IPS-18c (cell line): Measurements from ENCODE around the gene EZR.
"Not testable (repeated sequence)": the region's sequence is repeated elsewhere in the genome, so short reads cannot be mapped to it uniquely, and the experiment has no call there.

Experiments
- H3K4me3 ChIP-seq: 2 replicates; pipeline ENCODE4 v1.7.0; 2013; ENCODE audit warnings: low read depth, mild to moderate bottlenecking, low read length, moderate library complexity; ENCODE audit not compliant: insufficient read depth
- H3K9me3 ChIP-seq: one replicate; pipeline ENCODE4 v1.6.1; 2013; ENCODE audit warnings: mild to moderate bottlenecking, low read length, moderate library complexity; ENCODE audit not compliant: control insufficient read depth, insufficient read depth

EZR gene

GRCh38 chr6:158808941-158809678, 10.1 kb downstream of the EZR start:
- H3K4me3 ChIP-seq: no peak overlapping the region

GRCh38 chr6:158808442-158808833, 10.7 kb downstream of the EZR start:
- H3K9me3 ChIP-seq: no peaks in the 10 kb centered on the region
- H3K4me3 ChIP-seq: no peak overlapping the region

More at GRCh38 chr6:158808941-158809678, 10.1 kb downstream of the EZR start:
- no peaks in the 10 kb centered on the region for H3K9me3 ChIP-seq

GRCh38 chr6:158807515-158808441, 11.4 kb downstream of the EZR start:
- Histone ChIP-seq H3K9me3 (no peaks in the 10 kb centered on the region), H3K4me3 (no peak overlapping the region)

- H3K9me3 ChIP-seq: no peaks in the 10 kb centered on the region
- H3K4me3 ChIP-seq: no peak overlapping the region
These were observed 13.3 kb downstream of the EZR start for GRCh38 chr6:158805698-158806377.

- no peak overlapping the region for H3K4me3 ChIP-seq
- no peaks in the 10 kb centered on the region for H3K9me3 ChIP-seq
These were observed 15.0 kb downstream of the EZR start for GRCh38 chr6:158804207-158804606.

GRCh38 chr6:158803733-158804143, 15.4 kb downstream of the EZR start:
- no peaks in the 10 kb centered on the region for H3K9me3 ChIP-seq
- H3K4me3 ChIP-seq: no peak overlapping the region

GRCh38 chr6:158801655-158802294, 17.4 kb downstream of the EZR start:
- no peak overlapping the region for H3K4me3 ChIP-seq

GRCh38 chr6:158799051-158799792, 19.9 kb downstream of the EZR start:
- no peak overlapping the region for H3K4me3 ChIP-seq
- H3K9me3 ChIP-seq: no peaks in the 10 kb centered on the region

More at GRCh38 chr6:158801655-158802294, 17.4 kb downstream of the EZR start:
- no peaks in the 10 kb centered on the region for H3K9me3 ChIP-seq

- H3K4me3 ChIP-seq: no peak overlapping the region
- H3K9me3 ChIP-seq: no peaks in the 10 kb centered on the region
These were observed 20.9 kb downstream of the EZR start for GRCh38 chr6:158798311-158798710.

GRCh38 chr6:158797331-158798310, 21.5 kb downstream of the EZR start:
- no peak overlapping the region for H3K4me3 ChIP-seq

GRCh38 chr6:158796353-158796752, 22.8 kb downstream of the EZR start:
- no peak overlapping the region for H3K4me3 ChIP-seq
- no peaks in the 10 kb centered on the region for H3K9me3 ChIP-seq

More at GRCh38 chr6:158797331-158798310, 21.5 kb downstream of the EZR start:
- no peaks in the 10 kb centered on the region for H3K9me3 ChIP-seq

- Histone ChIP-seq H3K4me3 (no peak overlapping the region), H3K9me3 (no peaks in the 10 kb centered on the region)
These were observed 23.7 kb downstream of the EZR start for GRCh38 chr6:158795516-158795915.

GRCh38 chr6:158793432-158793831, 25.7 kb downstream of the EZR start:
- no peak overlapping the region for H3K4me3 ChIP-seq
- no peaks in the 10 kb centered on the region for H3K9me3 ChIP-seq

GRCh38 chr6:158792505-158792904, 26.7 kb downstream of the EZR start:
- H3K9me3 ChIP-seq, H3K4me3 ChIP-seq: not testable (repeated sequence)

GRCh38 chr6:158791274-158791855, 27.8 kb downstream of the EZR start:
- no peaks in the 10 kb centered on the region for H3K9me3 ChIP-seq
- H3K4me3 ChIP-seq: no peak overlapping the region
